Fibroblast of skin of scalp (primary cell): Measurements from ENCODE around the gene ITGA8.
A peak's percentile ranks its signal among the peaks of the same experiment; 100 is the strongest.

Experiments
- DNase-seq: peaks from one replicate; pipeline ENCODE4 v3.0.0-alpha.2; 2013

ITGA8 gene

DNA sequence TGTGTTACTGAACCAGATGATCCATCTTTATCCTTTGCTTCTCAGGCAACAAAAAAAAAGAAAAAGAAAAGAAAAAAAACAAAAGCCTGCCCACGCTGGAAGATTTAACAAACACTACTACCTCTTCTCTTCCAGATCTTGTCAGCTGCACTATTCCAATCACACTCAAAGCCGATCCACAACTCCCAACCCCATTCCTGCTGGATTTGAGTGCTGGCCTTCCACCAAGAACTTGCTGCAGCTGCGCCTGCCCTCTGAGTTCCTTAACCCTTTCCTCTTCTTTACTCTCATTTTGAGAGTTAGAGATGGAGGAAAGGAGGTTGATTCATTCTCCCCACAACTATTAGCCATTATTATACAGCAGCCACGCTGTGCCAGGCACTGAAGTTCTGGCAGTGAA lies 16.0 kb upstream of the ITGA8 start:
- DNase-seq: peak; percentile 38

DNA sequence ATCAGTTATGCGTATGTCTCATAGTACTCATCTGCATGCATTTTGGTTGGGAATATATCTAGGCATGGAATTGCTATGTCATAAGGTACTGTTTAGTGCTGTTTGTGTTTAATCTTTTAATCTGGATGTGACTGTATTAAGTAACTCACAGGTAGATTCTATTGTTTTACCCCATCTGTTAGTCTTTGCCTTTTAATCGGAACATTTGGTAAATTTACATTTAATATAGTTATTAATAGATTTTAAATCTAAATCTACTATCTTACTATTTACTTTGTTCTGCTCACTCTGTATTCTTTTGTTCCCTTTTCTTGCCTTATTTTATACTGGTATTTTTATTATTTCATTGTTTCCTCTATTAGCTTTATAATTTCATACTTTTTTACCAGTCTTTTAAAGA lies 10.6 kb upstream of the ITGA8 start:
- DNase-seq: no peak

DNA sequence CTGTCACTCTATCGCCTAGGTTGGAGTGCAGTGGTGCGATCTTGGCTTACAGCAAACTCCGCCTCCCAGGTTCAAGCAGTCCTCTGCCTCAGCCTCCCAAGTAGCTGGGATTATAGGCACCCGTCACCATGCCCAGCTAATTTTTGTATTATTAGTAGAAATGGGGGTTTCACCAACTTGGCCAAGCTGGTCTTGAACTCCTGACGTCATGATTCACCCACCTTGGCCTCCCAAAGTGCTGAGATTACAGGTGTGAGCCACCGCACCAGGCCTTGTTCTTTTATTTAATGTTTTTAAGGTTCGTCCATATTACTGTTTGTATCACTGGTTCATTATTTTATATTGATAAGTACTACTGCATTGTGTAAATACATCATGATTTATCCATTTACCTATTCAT lies 10.2 kb upstream of the ITGA8 start:
- no peak for DNase-seq

DNA sequence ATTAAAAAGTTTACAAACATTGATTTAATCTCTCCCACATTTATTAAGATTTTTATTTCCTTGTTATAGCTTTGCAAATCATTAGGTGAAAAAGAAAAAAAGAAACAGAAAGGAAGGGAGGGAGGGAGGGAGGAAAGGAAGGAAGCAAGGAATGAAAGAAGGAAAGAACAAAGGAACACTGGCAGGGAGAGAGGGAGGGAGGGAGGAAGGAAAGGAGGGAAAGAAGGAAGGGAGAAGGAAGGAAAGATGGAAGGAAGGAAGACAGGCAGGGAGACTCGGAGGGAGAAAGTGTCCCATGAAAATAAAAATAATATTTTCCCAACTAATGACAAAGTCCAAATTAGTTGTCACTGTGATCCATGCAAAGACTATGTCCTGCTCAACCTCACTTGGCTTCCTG lies 6.3 kb upstream of the ITGA8 start:
- no peak for DNase-seq

DNA sequence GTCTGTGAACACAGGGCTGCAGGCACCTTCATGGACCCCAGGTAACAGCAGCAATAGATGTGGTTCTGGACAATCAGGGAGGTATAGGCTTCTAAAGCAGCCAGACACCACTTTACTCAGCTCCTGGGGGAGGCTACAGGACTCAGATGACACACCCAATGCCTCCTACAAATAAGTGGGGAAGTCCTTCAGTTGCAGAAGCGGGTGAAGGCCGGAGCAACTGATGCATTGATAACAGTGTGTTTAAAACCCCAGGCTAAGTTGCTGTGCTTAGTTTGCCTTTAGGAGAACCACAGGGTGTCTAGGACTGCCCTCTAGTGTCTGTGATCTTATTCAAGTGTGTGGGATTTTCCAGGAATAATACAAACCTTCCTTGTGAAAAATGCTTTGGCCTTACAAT lies 5.9 kb upstream of the ITGA8 start:
- DNase-seq: peak; percentile 77

DNA sequence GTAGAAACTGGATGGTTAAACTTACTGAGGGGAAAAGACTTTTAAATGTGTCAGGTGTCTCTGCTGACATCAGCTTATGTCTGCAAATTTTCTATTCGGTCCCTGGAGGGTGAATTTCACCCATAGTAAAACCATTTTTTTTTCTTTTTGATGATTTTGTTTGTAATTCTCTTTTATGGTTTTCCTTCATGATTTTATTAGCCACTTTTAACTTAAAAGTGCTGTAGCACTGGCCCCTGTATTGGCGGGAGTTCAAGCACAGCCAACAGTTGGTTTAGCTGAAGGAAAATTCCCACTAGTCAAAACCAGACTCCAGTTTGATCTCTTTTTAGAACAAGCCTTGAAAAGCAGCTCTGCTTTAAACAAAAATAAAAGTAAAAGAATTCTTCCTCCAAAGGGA lies 5.0 kb upstream of the ITGA8 start:
- DNase-seq: no peak

DNA sequence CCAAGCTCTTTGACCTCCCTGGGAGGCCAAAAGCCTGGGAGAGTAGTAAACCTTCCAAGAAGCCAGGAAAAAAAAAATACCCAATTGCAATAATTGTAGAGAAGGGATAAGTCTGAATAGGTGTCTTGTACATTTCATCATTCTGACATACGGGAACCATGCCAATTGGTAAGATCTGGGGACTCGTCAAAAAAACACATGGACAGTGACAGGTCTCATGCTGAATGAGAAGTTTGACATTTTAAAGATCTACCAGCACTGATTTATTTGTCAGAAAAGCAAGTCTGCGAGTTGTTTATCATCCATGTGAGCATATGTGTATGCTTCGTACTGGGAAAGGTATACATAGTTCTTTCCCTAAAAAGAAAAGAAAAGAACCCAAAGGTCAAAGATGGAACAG lies 4.1 kb upstream of the ITGA8 start:
- DNase-seq: no peak

DNA sequence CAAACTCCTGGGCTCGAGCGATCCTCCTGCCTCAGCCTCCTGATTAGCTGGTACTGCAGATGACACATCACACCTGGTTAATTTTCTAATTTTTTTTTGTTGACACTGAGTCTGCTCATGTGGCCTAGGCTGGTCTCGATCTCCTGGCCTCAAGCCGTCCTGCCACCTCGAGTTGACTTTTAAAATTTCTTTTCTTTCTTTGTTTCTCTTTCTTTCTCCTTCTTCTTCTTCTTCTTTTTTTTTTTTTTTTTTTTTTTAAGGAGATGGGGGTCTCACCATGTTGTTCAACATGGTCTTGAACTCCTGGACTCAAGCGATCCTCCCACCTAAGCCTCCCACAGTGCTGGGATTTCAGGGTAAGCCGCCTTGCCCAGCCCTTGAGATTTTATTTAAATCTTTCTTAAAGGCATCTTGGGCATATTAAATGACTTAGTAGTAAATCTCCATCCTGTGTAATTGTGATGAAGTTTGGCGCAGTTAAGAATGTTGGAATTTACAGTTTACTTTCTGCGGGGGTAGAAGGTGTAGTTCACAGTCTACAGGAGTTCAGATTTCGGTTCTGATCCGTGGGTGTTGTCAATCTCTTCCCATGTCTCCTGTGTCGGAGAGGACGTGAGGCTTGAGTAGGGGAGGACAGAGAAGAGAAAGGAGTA lies 1.0 kb upstream of the ITGA8 start:
- no peak for DNase-seq

DNA sequence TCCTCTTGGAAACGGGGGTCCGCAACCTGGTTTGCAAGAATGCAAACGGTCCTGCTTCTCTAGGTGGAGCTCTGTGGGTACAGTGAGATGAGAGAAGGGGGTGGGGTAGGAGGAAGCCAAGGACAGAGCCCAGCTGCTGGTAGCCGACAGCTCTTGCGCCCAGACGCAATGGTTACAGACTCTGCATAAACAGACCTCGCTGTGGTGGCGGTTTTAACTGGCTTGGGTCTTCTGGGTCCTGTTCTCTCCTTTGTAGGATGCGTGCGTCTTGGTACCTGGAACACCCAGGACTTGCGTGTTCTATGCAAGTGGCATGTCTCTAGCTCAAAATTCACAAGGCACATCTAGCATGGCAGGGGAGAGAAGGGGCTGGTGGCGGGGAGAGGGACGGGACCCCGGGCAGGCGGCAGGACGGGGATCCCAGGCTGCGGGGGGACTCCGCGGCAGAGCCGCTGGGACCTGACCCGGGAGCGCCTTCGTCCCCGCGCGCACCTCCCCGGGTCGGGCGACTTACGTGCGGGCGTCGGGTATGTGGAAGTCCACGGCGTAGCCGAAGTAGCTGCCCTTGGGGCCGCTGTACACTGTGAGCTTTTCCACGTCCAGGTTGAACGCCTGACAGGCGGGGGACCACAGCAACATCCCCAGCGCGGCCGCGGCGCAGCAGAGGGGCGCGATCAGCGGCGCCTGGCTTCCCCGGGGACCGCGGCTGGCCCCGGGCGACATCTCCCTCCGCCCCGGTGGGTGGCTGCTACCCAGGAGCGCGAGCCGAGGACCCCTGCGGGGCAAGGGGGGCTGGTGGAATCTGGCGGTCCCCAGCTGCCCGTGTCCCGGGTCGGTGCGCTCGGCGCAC lies 448 bp downstream of the ITGA8 start:
- DNase-seq: peak; percentile 39

DNA sequence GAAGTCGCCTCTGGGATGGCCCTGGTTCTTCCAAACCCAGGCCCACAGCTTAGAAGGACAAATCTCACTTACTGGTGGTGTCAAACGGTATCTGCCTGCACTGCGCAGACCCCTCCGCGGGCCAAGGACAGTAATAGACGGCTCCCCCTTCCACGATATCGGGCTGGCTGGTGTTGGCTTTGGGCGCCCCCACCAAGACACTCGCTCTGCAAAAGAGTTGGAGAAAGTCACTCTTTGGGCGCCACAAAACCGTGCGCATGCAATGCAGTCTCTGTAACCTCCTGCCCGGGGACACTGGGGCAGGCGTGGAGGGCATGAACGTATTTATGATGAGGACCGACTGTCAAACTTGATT lies 1.1 kb downstream of the ITGA8 start:
- DNase-seq: no peak

DNA sequence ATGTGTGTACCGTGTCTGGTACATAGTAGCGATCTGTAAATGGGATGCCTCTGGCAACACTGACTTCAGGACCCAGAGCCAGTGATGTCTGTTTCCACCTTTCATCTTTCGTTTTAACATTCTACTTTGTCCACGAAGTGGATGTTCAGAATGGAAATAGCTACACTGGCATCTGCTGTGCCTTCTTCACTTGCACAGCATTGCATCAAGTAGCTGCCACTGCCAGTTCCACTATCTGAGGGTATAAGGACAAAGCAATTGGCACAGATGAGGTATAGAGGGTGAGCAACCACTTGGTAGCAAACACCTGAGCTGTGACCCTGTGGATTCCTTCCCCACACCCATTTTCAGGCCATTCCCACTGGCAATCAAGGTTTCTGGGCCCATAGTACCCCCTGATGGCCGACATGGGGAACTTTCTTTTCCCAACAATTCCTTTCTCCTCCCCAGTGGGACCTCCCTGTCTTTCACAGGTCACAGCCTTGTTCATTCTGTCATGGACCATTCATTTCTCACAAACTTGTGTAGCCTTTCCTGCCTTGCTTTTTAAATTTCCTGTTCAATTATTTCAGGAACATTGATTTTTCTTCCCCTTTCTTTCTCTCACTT lies 4.0 kb downstream of the ITGA8 start:
- peak; percentile 53 for DNase-seq

DNA sequence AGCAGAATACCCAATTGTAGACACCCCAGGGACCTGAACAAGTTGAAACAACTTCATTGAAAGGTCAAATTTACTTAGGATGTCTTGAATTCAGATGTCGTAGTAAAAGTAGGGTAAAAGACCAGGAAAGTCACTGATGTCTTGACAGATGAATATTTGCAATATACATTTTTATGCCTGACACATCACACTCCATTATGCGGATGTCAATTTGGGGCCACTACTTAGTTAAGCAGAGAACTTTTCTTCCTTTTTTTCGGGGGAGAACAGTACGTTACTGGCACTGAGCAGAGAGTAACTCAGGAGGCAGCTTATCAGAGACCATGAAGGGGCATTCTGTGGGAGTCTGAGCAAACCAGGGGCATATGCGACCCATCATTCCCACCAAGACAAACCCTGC lies 4.9 kb downstream of the ITGA8 start:
- no peak for DNase-seq

DNA sequence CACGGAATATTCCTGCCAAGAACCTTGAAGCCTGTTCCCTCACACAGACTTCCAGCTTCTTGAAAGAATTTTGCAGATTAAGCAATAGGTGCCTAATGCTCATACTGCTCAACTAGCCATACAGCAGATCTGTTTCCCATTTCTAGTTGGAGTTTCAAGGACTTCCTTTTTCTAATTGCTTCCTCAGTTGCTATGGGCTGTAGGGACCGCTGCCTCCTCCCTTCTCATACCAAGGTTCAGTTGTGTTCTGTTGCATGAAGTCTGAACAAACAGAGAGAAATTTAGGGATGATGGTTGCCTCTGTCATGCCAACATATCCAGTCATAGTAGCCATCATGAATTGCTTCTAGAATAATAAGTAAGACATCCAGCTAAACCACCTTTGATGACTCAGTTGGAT lies 6.8 kb downstream of the ITGA8 start:
- peak; percentile 75 for DNase-seq

DNA sequence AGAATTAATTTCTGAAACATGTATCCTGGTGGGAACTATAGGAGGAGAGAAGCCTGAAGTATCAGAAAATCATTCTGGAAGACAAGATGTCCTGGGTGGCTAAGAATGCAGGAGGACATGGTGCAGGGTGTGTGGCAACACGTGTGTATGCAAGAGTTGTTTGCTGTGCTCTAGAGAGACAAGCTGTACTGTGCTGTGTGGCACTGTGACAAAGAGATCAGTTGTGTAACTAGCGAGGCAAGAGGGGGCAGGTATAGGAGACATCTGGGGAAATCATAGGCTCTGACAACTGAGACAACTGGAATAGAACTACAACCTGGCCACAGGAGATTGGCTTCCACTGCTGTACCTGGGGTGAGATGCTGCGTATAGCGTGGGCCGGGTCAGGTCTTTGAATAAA lies 9.3 kb downstream of the ITGA8 start:
- DNase-seq: no peak

DNA sequence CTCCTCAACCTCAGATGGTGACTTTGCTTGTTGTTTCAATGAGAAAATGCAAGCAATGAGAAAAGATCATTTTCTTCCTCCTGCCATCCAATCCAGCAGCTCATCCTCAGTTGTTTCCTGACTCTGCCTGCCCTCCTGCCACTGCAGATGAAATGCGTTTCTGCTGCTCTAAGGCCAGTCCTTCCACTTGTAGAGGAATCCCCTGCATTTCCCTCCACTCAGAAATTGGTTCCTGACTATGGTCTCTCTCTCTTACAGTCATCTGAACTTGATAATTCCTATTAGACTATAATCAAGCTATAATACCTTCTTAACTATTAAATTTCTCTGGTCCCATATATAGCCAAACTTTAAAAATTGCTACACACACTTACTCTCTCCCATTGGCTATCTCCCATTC lies 14.4 kb downstream of the ITGA8 start:
- no peak for DNase-seq

DNA sequence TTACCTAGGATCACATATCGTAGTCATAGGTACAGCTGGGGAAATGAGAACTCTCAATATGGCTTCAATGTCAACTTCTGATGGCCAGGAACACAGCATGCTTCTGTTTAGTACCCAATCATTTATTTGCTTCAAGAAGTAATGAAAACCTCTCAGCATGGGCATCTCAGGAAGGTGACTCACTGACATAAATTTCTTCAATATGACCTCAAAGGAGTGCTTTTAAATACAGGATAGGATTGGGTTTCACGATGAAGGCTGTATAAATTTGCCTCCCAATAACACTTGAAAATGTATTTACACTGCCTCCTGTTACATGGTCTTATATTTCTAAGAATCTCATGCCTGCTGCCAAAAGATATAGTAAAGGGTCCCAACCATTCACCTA lies 15.1 kb downstream of the ITGA8 start:
- peak; percentile 45 for DNase-seq

DNA sequence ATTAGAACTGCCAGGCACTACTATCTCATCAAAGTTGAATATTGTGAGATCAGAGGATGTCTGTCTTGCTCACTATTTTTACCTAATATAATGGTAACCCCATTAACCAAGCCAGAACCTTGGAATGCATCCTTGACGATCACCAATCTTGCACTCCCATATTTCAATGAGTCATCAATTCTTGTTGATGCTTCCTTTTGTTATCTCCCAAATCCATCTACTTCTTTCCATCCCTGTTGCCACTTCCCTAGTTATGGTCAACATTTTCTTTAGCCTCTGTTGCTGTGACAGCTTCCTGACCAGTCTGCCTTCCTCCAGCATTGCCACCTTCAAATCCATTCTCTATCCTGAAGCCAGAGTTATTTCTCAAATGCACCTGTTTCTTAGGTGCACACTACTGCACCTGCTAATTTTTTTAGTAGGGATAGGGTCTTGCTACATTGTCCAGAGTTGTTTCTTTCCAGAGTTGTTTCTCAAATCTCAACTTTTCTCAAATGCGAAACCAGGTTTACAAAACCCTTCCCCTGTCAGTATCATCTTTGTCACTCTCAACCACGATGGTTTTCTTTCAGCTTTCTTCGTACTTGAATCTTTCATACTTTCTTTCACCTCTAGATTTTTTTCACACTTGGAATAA lies 15.7 kb downstream of the ITGA8 start:
- DNase-seq: no peak

DNA sequence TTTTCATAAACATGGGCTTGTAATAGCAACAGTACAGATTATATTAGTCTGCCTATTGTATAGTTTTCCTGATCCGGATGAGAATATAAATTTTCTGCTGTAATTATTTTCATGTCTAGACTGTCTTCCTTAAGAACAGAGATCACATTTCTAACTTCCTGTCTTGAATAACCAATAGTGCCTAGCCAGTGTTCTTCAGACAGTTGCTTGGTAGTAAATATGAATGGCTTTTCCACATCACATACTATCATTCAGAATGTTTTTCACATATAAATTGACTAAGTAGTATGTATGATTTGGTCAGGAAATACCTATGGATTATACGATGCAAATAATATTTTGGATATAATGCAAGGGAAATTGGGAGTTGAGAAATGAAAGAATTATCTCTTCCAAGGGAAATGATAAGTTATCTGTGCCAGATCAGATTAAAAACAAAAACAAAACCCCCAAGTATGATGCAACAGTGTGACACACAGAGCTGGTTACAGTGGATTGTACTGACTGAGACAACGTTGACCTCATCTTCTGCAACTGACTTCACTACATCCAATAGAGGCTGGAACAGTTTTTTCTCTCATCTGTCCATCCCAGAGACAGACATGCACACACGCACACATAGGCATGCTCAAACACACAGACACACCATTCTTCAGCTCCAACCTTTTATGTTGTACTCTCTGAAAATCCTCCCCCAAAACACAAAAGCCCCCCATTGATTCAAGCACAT lies 16.4 kb downstream of the ITGA8 start:
- DNase-seq: peak; percentile 60

DNA sequence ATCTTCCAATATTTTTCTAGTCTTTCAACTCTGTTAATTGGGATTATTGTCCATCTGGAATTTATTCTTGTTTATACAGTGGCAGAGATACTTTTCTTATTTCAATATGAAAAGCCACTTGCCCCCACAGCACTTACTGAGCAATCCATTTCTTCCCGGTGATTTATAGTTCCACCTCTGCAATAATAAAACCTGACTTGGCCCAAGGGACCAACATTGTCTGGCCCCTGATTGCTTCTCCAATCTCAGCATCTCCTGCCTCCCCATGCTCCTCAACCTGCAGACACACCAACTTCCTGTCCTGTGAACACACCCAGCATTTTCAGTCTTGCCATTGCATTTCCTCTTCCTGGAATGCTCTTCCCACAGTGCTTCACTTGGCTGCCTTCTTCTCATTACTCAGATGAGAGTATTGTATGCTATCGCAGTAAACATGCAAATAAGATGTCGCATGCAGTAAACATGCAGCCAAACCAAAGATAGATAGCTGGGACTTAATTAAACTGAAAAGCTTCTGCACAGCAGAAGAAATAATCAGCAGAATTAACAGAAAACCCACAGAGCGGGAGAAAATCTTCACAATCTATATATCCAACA lies 19.5 kb downstream of the ITGA8 start:
- DNase-seq: no peak

DNA sequence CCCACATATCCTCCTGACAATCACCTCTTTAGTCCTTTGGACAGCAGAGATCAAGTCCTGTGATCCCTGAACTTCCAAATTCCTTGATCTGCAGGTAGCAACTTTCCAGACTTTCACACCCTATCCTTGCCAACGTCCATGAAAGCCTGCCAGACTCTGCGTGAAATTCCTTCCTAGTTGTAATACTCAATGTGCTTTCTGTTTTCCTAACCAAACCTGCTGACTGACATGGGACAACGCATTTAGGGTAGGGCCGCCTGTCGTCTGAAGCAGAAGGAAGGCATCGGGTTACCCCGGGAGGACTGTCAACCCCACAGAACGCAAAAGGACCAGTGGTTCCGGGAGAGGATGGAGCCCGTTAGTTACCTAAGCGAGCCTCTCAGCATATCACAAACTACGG lies 23.9 kb downstream of the ITGA8 start:
- DNase-seq: no peak

DNA sequence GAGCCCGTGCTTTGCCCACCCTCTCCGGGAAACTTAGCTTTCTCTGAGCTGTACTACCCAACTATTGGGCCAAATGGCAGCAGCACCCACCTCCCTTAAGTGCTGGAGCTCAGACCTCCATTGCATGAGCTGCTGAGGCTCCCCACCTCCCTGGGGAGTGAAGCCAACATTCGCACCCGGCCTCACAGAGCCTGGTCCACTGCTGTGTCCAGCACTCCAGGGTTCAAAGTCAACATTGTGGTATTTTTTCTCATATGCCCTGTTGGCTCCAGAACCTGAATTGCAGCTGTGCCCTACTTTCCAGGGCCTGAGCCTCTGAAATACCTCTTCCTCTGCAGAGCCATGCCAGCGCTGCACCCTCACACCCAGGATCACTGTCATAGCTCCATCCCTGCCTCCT lies 29.7 kb downstream of the ITGA8 start:
- no peak for DNase-seq

DNA sequence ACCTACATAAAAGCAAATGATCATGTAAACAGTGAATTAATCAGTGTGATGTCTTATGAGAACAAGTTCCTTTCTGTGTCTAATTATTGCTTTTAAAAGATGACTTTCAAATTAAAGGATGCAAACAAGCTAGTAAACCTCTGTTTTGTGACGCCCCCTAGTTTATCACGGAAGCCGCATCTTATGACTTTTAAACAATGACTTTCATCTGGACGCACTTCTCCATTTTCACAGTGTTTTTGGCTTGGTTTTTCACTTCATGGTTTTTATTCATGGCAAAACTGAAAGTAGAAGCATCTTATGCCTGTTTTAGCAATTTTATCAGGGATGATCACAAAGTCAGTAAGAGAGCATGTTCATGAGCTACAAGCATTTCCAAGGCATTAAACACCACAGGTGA lies 35.0 kb downstream of the ITGA8 start:
- no peak for DNase-seq

DNA sequence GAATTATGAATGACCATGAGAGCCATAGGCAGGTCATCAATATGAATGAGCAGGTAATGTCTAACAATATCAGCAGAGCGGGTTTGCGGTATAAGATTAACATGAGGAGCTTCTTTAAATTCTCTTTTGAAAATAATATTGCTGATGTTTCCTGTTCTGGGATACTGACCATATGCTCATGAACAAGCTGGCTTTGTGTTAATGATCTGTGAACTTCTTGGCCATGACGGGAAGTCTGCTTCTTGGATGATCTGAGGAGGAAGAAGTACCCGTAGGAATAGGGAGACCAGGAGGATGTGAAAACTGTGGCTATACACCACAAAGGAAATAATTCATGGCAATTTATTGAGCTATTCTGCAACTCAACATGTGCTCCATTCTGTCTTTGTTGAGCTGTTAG lies 38.6 kb downstream of the ITGA8 start:
- DNase-seq: no peak
